ENCODE results near the gene ZNF200.

ZNF200 gene

DNA sequence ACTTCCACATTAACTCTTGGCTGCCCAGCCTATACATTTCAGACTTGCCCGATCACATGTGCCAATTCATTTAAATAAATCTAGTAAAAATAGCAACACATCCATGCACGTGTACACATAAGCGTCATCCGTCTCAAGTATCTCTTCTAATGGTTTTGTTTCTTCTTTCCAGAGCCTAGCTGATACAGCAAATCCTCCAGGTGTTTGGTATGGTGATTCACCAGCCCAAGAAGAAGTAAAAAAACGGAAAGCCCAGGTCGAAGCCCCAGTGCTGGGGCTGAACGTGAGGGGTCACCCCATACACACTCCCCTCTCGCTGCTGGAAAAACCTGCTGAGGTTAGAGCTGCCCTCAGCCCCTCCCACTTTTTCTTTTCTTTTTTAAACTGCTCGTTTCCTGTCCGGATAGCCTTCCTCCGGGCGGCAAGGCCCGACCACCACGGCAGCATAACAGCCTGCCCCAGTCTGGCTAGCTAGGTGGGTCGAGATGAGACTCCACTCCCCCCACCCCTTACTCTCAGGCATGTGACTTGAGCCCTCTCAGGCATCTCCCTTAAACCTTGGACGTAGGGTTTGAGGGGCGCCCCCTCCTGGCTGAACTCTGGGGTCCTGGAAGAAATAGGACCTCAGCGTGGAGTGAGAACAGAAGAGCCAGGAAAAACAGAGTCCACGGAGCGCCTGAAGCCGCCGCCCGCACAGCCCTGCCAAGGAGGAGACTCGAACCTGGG is 60.9 kb downstream of the ZNF200 start:
- ATAC-seq: peak; percentile 17

More for the DNA sequence above, 60.9 kb downstream of the ZNF200 start:
- TF ChIP-seq, protein P1, sequence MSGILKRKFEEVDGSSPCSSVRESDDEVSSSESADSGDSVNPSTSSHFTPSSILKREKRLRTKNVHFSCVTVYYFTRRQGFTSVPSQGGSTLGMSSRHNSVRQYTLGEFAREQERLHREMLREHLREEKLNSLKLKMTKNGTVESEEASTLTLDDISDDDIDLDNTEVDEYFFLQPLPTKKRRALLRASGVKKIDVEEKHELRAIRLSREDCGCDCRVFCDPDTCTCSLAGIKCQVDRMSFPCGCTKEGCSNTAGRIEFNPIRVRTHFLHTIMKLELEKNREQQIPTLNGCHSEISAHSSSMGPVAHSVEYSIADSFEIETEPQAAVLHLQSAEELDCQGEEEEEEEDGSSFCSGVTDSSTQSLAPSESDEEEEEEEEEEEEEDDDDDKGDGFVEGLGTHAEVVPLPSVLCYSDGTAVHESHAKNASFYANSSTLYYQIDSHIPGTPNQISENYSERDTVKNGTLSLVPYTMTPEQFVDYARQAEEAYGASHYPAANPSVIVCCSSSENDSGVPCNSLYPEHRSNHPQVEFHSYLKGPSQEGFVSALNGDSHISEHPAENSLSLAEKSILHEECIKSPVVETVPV (CRISPR knock-in tag; IDR thresholded peaks at IDR 0.05): no peak
- no peak for TF ChIP-seq TCF4 (CRISPR knock-in tag; IDR thresholded peaks at IDR 0.05; ENCODE audit: borderline replicate concordance)
- TF ChIP-seq OSR1 (CRISPR knock-in tag; IDR thresholded peaks at IDR 0.05): no peak
- no peak for TF ChIP-seq PPARA (CRISPR knock-in tag; IDR thresholded peaks at IDR 0.05; ENCODE audit: borderline replicate concordance)
- no peak for TF ChIP-seq ZFP3 (CRISPR knock-in tag; IDR thresholded peaks at IDR 0.05)
- no peak for TF ChIP-seq ZNF565 (CRISPR knock-in tag; conservative IDR thresholded peaks at IDR 0.05; ENCODE audit: low read depth)
- TF ChIP-seq, protein P2, sequence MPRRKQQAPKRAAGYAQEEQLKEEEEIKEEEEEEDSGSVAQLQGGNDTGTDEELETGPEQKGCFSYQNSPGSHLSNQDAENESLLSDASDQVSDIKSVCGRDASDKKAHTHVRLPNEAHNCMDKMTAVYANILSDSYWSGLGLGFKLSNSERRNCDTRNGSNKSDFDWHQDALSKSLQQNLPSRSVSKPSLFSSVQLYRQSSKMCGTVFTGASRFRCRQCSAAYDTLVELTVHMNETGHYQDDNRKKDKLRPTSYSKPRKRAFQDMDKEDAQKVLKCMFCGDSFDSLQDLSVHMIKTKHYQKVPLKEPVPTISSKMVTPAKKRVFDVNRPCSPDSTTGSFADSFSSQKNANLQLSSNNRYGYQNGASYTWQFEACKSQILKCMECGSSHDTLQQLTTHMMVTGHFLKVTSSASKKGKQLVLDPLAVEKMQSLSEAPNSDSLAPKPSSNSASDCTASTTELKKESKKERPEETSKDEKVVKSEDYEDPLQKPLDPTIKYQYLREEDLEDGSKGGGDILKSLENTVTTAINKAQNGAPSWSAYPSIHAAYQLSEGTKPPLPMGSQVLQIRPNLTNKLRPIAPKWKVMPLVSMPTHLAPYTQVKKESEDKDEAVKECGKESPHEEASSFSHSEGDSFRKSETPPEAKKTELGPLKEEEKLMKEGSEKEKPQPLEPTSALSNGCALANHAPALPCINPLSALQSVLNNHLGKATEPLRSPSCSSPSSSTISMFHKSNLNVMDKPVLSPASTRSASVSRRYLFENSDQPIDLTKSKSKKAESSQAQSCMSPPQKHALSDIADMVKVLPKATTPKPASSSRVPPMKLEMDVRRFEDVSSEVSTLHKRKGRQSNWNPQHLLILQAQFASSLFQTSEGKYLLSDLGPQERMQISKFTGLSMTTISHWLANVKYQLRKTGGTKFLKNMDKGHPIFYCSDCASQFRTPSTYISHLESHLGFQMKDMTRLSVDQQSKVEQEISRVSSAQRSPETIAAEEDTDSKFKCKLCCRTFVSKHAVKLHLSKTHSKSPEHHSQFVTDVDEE (CRISPR knock-in tag; IDR thresholded peaks at IDR 0.05): no peak
- TF ChIP-seq ZNF8 (CRISPR knock-in tag; IDR thresholded peaks at IDR 0.05): no peak

Measured in SK-N-SH treated with all-trans-retinoic acid at 6 μM for 48 hours (cell line).